ENCODE data around the gene WDR54.

GRCh38 chr2:74438248-74438647, 16.7 kb downstream of the WDR54 start:
- no peak for TF ChIP-seq CTCF (IDR thresholded peaks at IDR 0.05)
- no peak for TF ChIP-seq POLR2AphosphoS5 (IDR thresholded peaks at IDR 0.05)
- no peak for TF ChIP-seq POLR2A (IDR thresholded peaks at IDR 0.05)

Data from prostate gland (tissue), 2 donors.